HG03066 (cell line): Measurements from ENCODE around the gene ZIK1.
A peak's percentile ranks its signal among the peaks of the same experiment; 100 is the strongest.

Source experiments
- ATAC-seq: cut with Tn5 transposase; IDR thresholded peaks from one replicate; pipeline ENCODE4 v1.9.1; 2021; ENCODE audit warnings: low read depth; ENCODE audit not compliant: unreplicated experiment

The ZIK1 gene

GRCh38 chr19:57606931-57607330 is 23.0 kb downstream of the ZIK1 start:
- ATAC-seq: no peak

GRCh38 chr19:57611113-57611512 is 27.2 kb downstream of the ZIK1 start:
- no peak for ATAC-seq

- no peak for ATAC-seq
Observed at GRCh38 chr19:57613941-57614743, 30.2 kb downstream of the ZIK1 start, which contains the start of gene ZNF134. ZNF134 (plus strand) TSS chr19:57614242; CDS start chr19:57619469, 5,227 bp downstream.

GRCh38 chr19:57615346-57615745 is 31.4 kb downstream of the ZIK1 start:
- no peak for ATAC-seq

GRCh38 chr19:57620673-57621348 is 36.9 kb downstream of the ZIK1 start:
- no peak for ATAC-seq

- no peak for ATAC-seq
Observed at GRCh38 chr19:57623091-57623490, 39.1 kb downstream of the ZIK1 start.

- peak; percentile 86 for ATAC-seq
Observed at GRCh38 chr19:57632987-57633831, 49.3 kb downstream of the ZIK1 start, which contains the start of gene ZNF211. ZNF211 (plus strand) TSS chr19:57633168; CDS start chr19:57633347, 179 bp downstream.

- no peak for ATAC-seq
Observed at GRCh38 chr19:57633832-57634131, 49.8 kb downstream of the ZIK1 start.

- no peak for ATAC-seq
Observed at GRCh38 chr19:57637379-57637778, 53.4 kb downstream of the ZIK1 start.

- ATAC-seq: no peak
Observed at GRCh38 chr19:57641715-57642234, 57.8 kb downstream of the ZIK1 start.

- no peak for ATAC-seq
Observed at GRCh38 chr19:57642396-57643046, 58.6 kb downstream of the ZIK1 start.
